Hepatocyte (in vitro differentiated cells): Measurements from ENCODE around the gene TSPAN9.

ENCODE experiments used
- EZH2 ChIP-seq: fragments of 200-600 bp; sonication (generic); IDR thresholded peaks from 2 replicates; pipeline ENCODE4 v1.6.1; 2016; ENCODE audit warnings: antibody characterized with exemption, mild to moderate bottlenecking, borderline replicate concordance
- EZH2phosphoT487 ChIP-seq: fragments of 200-600 bp; sonication (generic); IDR thresholded peaks from one replicate; pipeline ENCODE4 v1.6.1; 2018; ENCODE audit warnings: antibody characterized with exemption, mild to moderate bottlenecking, low read depth, moderate library complexity; ENCODE audit not compliant: unreplicated experiment, severe bottlenecking
- TF ChIP-seq, protein P1 (sequence below): fragments of 200-600 bp; sonication (generic); IDR thresholded peaks from 2 replicates; pipeline ENCODE4 v1.5.1; 2016; ENCODE audit warnings: antibody characterized with exemption, mild to moderate bottlenecking; ENCODE audit not compliant: poor library complexity

DNA sequence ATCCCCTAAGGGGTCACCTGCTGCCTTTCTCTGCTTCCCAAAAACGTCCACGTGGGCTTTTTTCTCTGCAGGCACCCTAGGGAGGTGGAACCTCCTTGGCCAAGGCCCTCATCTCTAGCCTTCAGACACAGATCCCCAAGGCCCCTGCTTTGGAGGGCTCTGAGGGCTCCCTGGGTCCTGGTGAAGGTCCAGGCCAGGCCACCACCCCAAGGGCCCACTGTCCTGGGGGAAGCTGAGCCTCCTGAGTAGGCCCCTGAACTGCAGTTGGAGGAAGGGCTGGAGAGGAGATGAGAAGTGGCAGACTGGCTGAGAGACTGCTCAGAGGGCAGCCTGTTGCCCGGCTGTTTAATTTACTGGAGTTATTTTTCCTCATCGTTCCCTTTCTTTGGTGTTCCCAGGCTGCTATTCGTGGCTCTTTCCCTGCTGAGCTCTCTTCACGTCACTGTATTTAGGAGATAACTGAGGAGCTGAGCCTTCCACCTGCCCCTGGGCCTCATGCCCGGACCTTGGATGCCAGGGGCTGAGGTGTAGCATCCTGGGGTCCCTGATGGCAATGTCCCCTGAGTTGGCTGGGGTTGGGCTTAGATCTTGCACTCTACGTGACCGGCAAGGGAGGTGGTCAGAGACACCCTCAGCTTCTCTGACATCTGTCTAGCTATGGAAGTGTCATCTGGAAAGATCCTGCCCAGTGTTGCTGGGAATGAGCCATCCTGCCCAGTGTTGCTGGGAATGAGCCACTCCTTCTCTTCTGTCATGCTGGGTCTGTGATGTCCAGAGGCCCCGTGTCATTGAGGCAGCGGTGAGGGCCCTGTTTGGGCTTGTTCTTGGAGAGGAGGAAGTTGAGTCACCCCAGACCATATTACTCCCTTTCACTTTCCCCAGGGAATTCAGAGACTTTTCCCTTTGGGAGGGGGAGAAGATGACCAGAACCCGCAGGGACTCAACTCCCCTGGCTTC, 139.8 kb downstream of the TSPAN9 start:
- TF ChIP-seq, protein P1, sequence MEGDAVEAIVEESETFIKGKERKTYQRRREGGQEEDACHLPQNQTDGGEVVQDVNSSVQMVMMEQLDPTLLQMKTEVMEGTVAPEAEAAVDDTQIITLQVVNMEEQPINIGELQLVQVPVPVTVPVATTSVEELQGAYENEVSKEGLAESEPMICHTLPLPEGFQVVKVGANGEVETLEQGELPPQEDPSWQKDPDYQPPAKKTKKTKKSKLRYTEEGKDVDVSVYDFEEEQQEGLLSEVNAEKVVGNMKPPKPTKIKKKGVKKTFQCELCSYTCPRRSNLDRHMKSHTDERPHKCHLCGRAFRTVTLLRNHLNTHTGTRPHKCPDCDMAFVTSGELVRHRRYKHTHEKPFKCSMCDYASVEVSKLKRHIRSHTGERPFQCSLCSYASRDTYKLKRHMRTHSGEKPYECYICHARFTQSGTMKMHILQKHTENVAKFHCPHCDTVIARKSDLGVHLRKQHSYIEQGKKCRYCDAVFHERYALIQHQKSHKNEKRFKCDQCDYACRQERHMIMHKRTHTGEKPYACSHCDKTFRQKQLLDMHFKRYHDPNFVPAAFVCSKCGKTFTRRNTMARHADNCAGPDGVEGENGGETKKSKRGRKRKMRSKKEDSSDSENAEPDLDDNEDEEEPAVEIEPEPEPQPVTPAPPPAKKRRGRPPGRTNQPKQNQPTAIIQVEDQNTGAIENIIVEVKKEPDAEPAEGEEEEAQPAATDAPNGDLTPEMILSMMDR: no peak
- no peak for TF ChIP-seq EZH2
- TF ChIP-seq EZH2phosphoT487: no peak
